Measurements from ENCODE around the gene VTN.

The VTN gene

DNA sequence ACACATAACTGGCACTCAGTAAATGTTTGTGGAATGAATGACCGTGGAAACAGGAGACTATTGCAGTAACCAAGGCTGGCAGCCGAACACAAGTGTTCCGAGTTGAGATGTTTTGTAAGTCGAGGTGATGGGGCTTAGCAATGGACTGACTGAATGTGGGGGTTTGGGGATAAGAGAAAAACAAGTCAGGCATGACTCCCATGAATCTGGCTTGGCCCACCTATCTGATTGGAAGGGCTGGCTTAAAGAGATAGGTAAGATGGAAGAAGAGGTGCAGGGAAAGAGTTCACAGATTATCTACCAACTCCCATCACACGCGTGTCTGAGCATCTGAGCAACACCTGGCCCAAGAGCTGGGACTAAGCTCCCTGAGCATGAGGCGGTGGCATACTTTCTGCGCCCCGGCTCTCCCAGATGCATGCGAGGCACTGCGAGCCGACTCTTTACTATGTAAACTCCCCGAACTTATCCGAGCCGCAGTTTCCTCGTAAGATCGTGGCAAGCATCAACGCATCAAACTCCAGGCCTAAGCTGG, 35.4 kb downstream of the VTN start (continued):
- no peak for TF ChIP-seq ARNTL (CRISPR knock-in tag; IDR thresholded peaks at IDR 0.05; ENCODE audit: borderline replicate concordance, low read depth)
- TF ChIP-seq GLIS3 (CRISPR knock-in tag; IDR thresholded peaks at IDR 0.05) = no peak
- TF ChIP-seq, protein P1, sequence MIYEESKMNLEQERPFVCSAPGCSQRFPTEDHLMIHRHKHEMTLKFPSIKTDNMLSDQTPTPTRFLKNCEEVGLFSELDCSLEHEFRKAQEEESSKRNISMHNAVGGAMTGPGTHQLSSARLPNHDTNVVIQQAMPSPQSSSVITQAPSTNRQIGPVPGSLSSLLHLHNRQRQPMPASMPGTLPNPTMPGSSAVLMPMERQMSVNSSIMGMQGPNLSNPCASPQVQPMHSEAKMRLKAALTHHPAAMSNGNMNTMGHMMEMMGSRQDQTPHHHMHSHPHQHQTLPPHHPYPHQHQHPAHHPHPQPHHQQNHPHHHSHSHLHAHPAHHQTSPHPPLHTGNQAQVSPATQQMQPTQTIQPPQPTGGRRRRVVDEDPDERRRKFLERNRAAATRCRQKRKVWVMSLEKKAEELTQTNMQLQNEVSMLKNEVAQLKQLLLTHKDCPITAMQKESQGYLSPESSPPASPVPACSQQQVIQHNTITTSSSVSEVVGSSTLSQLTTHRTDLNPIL (CRISPR knock-in tag; IDR thresholded peaks at IDR 0.05; ENCODE audit: low read depth) = no peak
- TF ChIP-seq CSDC2 (CRISPR knock-in tag; IDR thresholded peaks at IDR 0.05) = no peak

DNA sequence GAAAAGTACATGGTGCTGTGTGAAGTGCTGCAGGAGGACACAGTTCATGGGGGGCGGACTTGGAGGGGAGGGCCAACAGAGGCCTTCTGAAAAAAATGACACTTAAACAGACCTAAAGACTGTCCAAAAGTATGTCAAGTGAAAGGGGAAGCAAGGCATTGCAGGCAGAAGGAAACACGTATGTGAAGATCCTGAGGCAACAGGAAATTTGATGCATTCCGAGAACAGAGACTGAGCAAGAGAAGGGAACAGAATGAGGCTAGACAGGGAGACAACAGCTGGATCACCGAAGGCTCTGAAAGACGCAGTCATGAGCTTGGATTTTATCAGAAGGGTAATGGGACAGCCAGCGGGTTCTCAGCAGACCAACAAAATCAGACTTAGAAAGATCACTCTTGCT, 35.9 kb downstream of the VTN start:
- ATAC-seq = no peak
- TF ChIP-seq, protein P2, sequence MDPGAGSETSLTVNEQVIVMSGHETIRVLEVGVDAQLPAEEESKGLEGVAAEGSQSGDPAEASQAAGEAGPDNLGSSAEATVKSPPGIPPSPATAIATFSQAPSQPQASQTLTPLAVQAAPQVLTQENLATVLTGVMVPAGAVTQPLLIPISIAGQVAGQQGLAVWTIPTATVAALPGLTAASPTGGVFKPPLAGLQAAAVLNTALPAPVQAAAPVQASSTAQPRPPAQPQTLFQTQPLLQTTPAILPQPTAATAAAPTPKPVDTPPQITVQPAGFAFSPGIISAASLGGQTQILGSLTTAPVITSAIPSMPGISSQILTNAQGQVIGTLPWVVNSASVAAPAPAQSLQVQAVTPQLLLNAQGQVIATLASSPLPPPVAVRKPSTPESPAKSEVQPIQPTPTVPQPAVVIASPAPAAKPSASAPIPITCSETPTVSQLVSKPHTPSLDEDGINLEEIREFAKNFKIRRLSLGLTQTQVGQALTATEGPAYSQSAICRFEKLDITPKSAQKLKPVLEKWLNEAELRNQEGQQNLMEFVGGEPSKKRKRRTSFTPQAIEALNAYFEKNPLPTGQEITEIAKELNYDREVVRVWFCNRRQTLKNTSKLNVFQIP (CRISPR knock-in tag; IDR thresholded peaks at IDR 0.05; ENCODE audit: borderline replicate concordance, low read depth) = no peak
- TF ChIP-seq ZFP3 (CRISPR knock-in tag; IDR thresholded peaks at IDR 0.05) = no peak
- TF ChIP-seq CSDC2 (CRISPR knock-in tag; IDR thresholded peaks at IDR 0.05) = no peak
- TF ChIP-seq, protein P3, sequence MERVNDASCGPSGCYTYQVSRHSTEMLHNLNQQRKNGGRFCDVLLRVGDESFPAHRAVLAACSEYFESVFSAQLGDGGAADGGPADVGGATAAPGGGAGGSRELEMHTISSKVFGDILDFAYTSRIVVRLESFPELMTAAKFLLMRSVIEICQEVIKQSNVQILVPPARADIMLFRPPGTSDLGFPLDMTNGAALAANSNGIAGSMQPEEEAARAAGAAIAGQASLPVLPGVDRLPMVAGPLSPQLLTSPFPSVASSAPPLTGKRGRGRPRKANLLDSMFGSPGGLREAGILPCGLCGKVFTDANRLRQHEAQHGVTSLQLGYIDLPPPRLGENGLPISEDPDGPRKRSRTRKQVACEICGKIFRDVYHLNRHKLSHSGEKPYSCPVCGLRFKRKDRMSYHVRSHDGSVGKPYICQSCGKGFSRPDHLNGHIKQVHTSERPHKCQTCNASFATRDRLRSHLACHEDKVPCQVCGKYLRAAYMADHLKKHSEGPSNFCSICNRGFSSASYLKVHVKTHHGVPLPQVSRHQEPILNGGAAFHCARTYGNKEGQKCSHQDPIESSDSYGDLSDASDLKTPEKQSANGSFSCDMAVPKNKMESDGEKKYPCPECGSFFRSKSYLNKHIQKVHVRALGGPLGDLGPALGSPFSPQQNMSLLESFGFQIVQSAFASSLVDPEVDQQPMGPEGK (CRISPR knock-in tag; IDR thresholded peaks at IDR 0.05; ENCODE audit: borderline replicate concordance) = no peak
- no peak for TF ChIP-seq ZNF8 (CRISPR knock-in tag; IDR thresholded peaks at IDR 0.05)
- TF ChIP-seq, protein P4, sequence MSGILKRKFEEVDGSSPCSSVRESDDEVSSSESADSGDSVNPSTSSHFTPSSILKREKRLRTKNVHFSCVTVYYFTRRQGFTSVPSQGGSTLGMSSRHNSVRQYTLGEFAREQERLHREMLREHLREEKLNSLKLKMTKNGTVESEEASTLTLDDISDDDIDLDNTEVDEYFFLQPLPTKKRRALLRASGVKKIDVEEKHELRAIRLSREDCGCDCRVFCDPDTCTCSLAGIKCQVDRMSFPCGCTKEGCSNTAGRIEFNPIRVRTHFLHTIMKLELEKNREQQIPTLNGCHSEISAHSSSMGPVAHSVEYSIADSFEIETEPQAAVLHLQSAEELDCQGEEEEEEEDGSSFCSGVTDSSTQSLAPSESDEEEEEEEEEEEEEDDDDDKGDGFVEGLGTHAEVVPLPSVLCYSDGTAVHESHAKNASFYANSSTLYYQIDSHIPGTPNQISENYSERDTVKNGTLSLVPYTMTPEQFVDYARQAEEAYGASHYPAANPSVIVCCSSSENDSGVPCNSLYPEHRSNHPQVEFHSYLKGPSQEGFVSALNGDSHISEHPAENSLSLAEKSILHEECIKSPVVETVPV (CRISPR knock-in tag; IDR thresholded peaks at IDR 0.05) = no peak
- no peak for TF ChIP-seq ZNF70 (CRISPR knock-in tag; IDR thresholded peaks at IDR 0.05)

DNA sequence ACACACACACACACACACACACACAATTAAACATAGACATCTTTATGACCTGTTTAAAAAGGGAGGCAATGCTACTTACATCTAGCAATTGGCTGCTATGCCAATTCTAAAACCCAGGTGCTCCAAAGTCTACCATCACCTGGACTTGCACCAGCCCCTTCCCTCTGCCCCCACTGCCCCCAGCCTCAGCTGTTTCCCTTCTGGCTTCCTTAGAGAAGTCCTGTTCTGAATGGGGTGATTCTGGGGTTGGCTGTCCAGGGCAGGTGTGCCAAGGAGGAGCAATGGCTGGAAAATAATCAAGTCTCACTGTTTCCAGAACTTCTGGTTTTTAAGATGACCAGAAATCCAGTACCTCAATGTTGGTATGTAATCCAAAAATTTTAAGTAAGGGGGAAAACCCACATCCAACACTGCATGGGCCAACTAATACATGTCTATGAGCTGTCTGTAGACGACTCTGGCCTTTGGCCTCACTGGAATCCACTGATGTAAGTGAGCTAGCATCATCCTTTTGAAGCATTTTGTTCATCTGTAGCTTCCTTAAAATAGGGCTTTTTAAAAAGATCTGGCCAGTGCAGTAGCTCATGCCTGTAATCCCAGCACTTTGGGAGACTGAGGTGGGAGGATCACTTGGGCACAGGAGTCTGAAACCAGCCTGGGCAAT, 36.9 kb downstream of the VTN start:
- ATAC-seq = no peak

More for the DNA sequence above, 36.9 kb downstream of the VTN start:
- TF ChIP-seq ZNF565 (CRISPR knock-in tag; conservative IDR thresholded peaks at IDR 0.05; ENCODE audit: low read depth) = no peak
- no peak for TF ChIP-seq CSDC2 (CRISPR knock-in tag; IDR thresholded peaks at IDR 0.05)
- no peak for TF ChIP-seq ZNF70 (CRISPR knock-in tag; IDR thresholded peaks at IDR 0.05)
- TF ChIP-seq ZNF8 (CRISPR knock-in tag; IDR thresholded peaks at IDR 0.05) = no peak
- no peak for TF ChIP-seq RARB (CRISPR knock-in tag; IDR thresholded peaks at IDR 0.05)
- TF ChIP-seq PPARA (CRISPR knock-in tag; IDR thresholded peaks at IDR 0.05; ENCODE audit: borderline replicate concordance) = no peak
- TF ChIP-seq, protein P4 (CRISPR knock-in tag; IDR thresholded peaks at IDR 0.05) = no peak
- TF ChIP-seq OSR1 (CRISPR knock-in tag; IDR thresholded peaks at IDR 0.05) = no peak
- TF ChIP-seq BACH2 (CRISPR knock-in tag; IDR thresholded peaks at IDR 0.05; ENCODE audit: borderline replicate concordance) = no peak
- no peak for TF ChIP-seq ZC3H10 (CRISPR knock-in tag; IDR thresholded peaks at IDR 0.05)
- TF ChIP-seq ISL1 (CRISPR knock-in tag; IDR thresholded peaks at IDR 0.05) = no peak
- no peak for TF ChIP-seq ZFP3 (CRISPR knock-in tag; IDR thresholded peaks at IDR 0.05)
- no peak for TF ChIP-seq ESRRG (CRISPR knock-in tag; IDR thresholded peaks at IDR 0.05)
- TF ChIP-seq, protein P2 (CRISPR knock-in tag; IDR thresholded peaks at IDR 0.05; ENCODE audit: borderline replicate concordance, low read depth) = no peak
- no peak for TF ChIP-seq TOX (CRISPR knock-in tag; IDR thresholded peaks at IDR 0.05; ENCODE audit: borderline replicate concordance)

Measured in SK-N-SH treated with all-trans-retinoic acid at 6 μM for 48 hours (cell line).